H1 (cell line): ENCODE measurements around the gene OTOP3. TPM values are rescaled to one million over a fixed set of nuclear protein-coding genes. Genes with fewer than 3 reads are reported as not detected.

Experiments
- CTCF ChIA-PET: fragments of 300-600 bp; sonication (Branson Sonifier 250); formaldehyde crosslinking; loops from one replicate; lab custom pipeline; 2021; ENCODE audit not compliant: partially characterized antibody; lab: Charles Lee
- POLR2A ChIA-PET: fragments of 300-600 bp; sonication (Branson Sonifier 250); formaldehyde crosslinking; loops from one replicate; lab custom pipeline; 2021; ENCODE audit warnings: inconsistent platforms; ENCODE audit not compliant: partially characterized antibody; lab: Charles Lee
- DNase-seq, 2 experiments: peaks; one replicate each; pipeline versions ENCODE4 v3.0.0 to v3.0.0-alpha.2; 2010 to 2022; ENCODE audit warnings: low spot score in 2 of 2, low read depth in 1 of 2, mixed read lengths in 1 of 2
- FAIRE-seq: peaks from 2 replicates; lab custom pipeline; 2011; peaks lifted over from hg19 to GRCh38; lab: Jason Lieb, UNC
- H2AFZ ChIP-seq: 2 replicates; pipeline ENCODE4 v1.8.1; 2012; ENCODE audit warnings: low read length, inconsistent platforms
- H2AK5ac ChIP-seq: 2 replicates; pipeline ENCODE4 v1.6.1; 2013; ENCODE audit warnings: low read depth, low read length
- H2BK120ac ChIP-seq: replicated peaks from 2 replicates; pipeline ENCODE3; 2013; ENCODE audit warnings: low read depth, low read length, inconsistent platforms
- H2BK12ac ChIP-seq: 2 replicates; pipeline ENCODE4 v1.6.1; 2013; ENCODE audit warnings: low read depth, low read length
- H2BK15ac ChIP-seq: 2 replicates; pipeline ENCODE4 v1.6.1; 2013; ENCODE audit warnings: low read length
- H2BK20ac ChIP-seq: 2 replicates; pipeline ENCODE4 v1.6.1; 2013; ENCODE audit warnings: low read length
- H2BK5ac ChIP-seq: 2 replicates; pipeline ENCODE4 v1.6.1; 2013; ENCODE audit warnings: low read depth, low read length
- H3K14ac ChIP-seq: 2 replicates; pipeline ENCODE4 v1.6.1; 2013; ENCODE audit warnings: inconsistent platforms; ENCODE audit not compliant: insufficient read length
- H3K18ac ChIP-seq: 2 replicates; pipeline ENCODE4 v1.6.1; 2013; ENCODE audit warnings: low read length; ENCODE audit errors: extremely low read depth
- H3K23ac ChIP-seq: 2 replicates; pipeline ENCODE4 v1.6.1; 2013; ENCODE audit warnings: inconsistent platforms; ENCODE audit not compliant: insufficient read length
- H3K23me2 ChIP-seq: 2 replicates; pipeline ENCODE4 v1.6.1; 2013; ENCODE audit warnings: low read depth, low read length
- H3K27ac ChIP-seq: 2 replicates; pipeline ENCODE4 v1.6.1; 2011; ENCODE audit warnings: low read depth, low read length, inconsistent platforms
- H3K27me3 ChIP-seq, 4 experiments: replicated peaks in 1 of 4; 1 replicate in 1 of 4; 2 replicates in 3 of 4; pipeline versions ENCODE4 v1.6.1 to v1.8.1; 2011 to 2013; ENCODE audit warnings: low read length in 3 of 4, mild to moderate bottlenecking in 3 of 4, inconsistent platforms in 2 of 4, mixed read lengths in 2 of 4, moderate library complexity in 1 of 4; ENCODE audit not compliant: control insufficient read depth in 3 of 4, insufficient read depth in 3 of 4; ENCODE audit errors: extremely low read depth in 1 of 4
- H3K36me3 ChIP-seq, 4 experiments: 2 replicates each; pipeline versions ENCODE4 v1.6.1 to v1.8.1; 2011 to 2013; ENCODE audit warnings: mild to moderate bottlenecking in 4 of 4, low read length in 3 of 4, moderate library complexity in 2 of 4, control low read depth in 1 of 4, inconsistent platforms in 1 of 4; ENCODE audit not compliant: insufficient read depth in 4 of 4, control insufficient read depth in 2 of 4
- H3K4ac ChIP-seq: replicated peaks from 2 replicates; pipeline ENCODE3; 2013; ENCODE audit warnings: low read length, low read depth, mixed read lengths, inconsistent platforms; ENCODE audit not compliant: insufficient read length
- H3K4me1 ChIP-seq, 4 experiments: replicated peaks in 1 of 4; 1 replicate in 1 of 4; 2 replicates in 3 of 4; pipeline versions ENCODE4 v1.6.1 to v1.8.1; 2011 to 2013; ENCODE audit warnings: low read length in 3 of 4, inconsistent platforms in 2 of 4, mixed read lengths in 1 of 4; ENCODE audit not compliant: insufficient read depth in 4 of 4, control insufficient read depth in 3 of 4
- H3K4me2 ChIP-seq, 2 experiments: 2 replicates each; pipeline versions ENCODE4 v1.6.1 to v1.8.1; 2011 to 2013; ENCODE audit warnings: low read depth in 2 of 2, low read length in 2 of 2, control low read depth in 1 of 2, inconsistent platforms in 1 of 2, mild to moderate bottlenecking in 1 of 2; ENCODE audit not compliant: insufficient read depth in 1 of 2
- H3K4me3 ChIP-seq, 4 experiments: fragments of 200-600, 300-600 bp in 1 of 4; sonication (generic), shearing (Covaris generic), sonication (Bioruptor Twin) in 1 of 4; 2 replicates each; pipeline versions ENCODE4 v1.5.1 to v1.8.1; 2011 to 2016; ENCODE audit warnings: low read length in 4 of 4, low read depth in 3 of 4, control low read depth in 2 of 4, inconsistent platforms in 2 of 4, mild to moderate bottlenecking in 2 of 4, mixed read lengths in 1 of 4, moderate library complexity in 1 of 4; ENCODE audit not compliant: insufficient read depth in 2 of 4; ENCODE audit errors: extremely low read depth in 1 of 4
- H3K56ac ChIP-seq: replicated peaks from 2 replicates; pipeline ENCODE3; 2013; ENCODE audit warnings: low read depth, mild to moderate bottlenecking, mixed read lengths, low read length, inconsistent platforms; ENCODE audit not compliant: insufficient read length
- H3K79me1 ChIP-seq: 2 replicates; pipeline ENCODE4 v1.6.1; 2013; ENCODE audit warnings: low read depth, low read length, control low read depth
- H3K79me2 ChIP-seq, 2 experiments: 2 replicates each; pipeline versions ENCODE4 v1.6.1 to v1.8.1; 2012 to 2013; ENCODE audit warnings: low read length in 2 of 2, mild to moderate bottlenecking in 2 of 2, inconsistent platforms in 1 of 2; ENCODE audit not compliant: insufficient read depth in 2 of 2, control insufficient read depth in 1 of 2
- H3K9ac ChIP-seq, 4 experiments: replicated peaks in 1 of 4; 1 replicate in 1 of 4; 2 replicates in 3 of 4; pipeline versions ENCODE4 v1.6.1 to v1.8.1; 2011 to 2013; ENCODE audit warnings: low read depth in 3 of 4, low read length in 3 of 4, control low read depth in 2 of 4, mild to moderate bottlenecking in 2 of 4, moderate library complexity in 2 of 4, inconsistent platforms in 1 of 4; ENCODE audit errors: extremely low read depth in 1 of 4
- H3K9me3 ChIP-seq, 2 experiments: 2 replicates each; pipeline versions ENCODE4 v1.6.1 to v1.8.1; 2012 to 2013; ENCODE audit warnings: mild to moderate bottlenecking in 2 of 2, moderate library complexity in 2 of 2, control low read depth in 1 of 2, inconsistent platforms in 1 of 2, low read depth in 1 of 2, low read length in 1 of 2, mixed read lengths in 1 of 2; ENCODE audit not compliant: insufficient read depth in 2 of 2
- H4K20me1 ChIP-seq, 2 experiments: replicated peaks in 1 of 2; 2 replicates each; pipeline versions ENCODE3 to v1.8.1; 2011 to 2013; ENCODE audit warnings: inconsistent platforms in 2 of 2, low read length in 2 of 2, mild to moderate bottlenecking in 1 of 2; ENCODE audit not compliant: insufficient read depth in 2 of 2, control insufficient read depth in 1 of 2
- H4K5ac ChIP-seq: 2 replicates; pipeline ENCODE4 v1.6.1; 2013; ENCODE audit warnings: low read length, low read depth, mixed read lengths, inconsistent platforms; ENCODE audit not compliant: insufficient read length
- H4K8ac ChIP-seq: 2 replicates; pipeline ENCODE4 v1.8.0; 2013; ENCODE audit warnings: mild to moderate bottlenecking, moderate library complexity, low read length, inconsistent platforms; ENCODE audit not compliant: insufficient read depth; ENCODE audit errors: extremely low read depth
- H4K91ac ChIP-seq: replicated peaks from 2 replicates; pipeline ENCODE3; 2013; ENCODE audit warnings: low read length, mixed read lengths, inconsistent platforms; ENCODE audit not compliant: insufficient read length
- BRCA1 ChIP-seq: IDR thresholded peaks from 2 replicates; pipeline ENCODE4 v1.6.1; 2012; ENCODE audit warnings: low read depth, low read length, improper control_type of control experiment
- CHD1 ChIP-seq: IDR thresholded peaks from 2 replicates; pipeline ENCODE4 v1.6.1; 2012; ENCODE audit warnings: low read depth, low read length, improper control_type of control experiment
- E2F6 ChIP-seq: IDR thresholded peaks from 2 replicates; pipeline ENCODE4 v1.6.1; 2012; ENCODE audit warnings: inconsistent platforms
- EP300 ChIP-seq, 2 experiments: IDR thresholded peaks; 1 replicate in 1 of 2; 2 replicates in 1 of 2; pipeline ENCODE4 v1.6.1; 2011 to 2012; ENCODE audit warnings: low read depth in 2 of 2, low read length in 2 of 2, mild to moderate bottlenecking in 2 of 2, borderline replicate concordance in 1 of 2, inconsistent platforms in 1 of 2, moderate library complexity in 1 of 2
- NRF1 ChIP-seq: IDR thresholded peaks from 2 replicates; pipeline ENCODE4 v1.6.1; 2011; ENCODE audit warnings: mild to moderate bottlenecking, low read depth, low read length, improper control_type of control experiment
- TAF7 ChIP-seq: optimal IDR thresholded peaks from 2 replicates; pipeline ENCODE3; 2011; ENCODE audit warnings: low read depth, mild to moderate bottlenecking, inconsistent platforms, low read length, moderate library complexity, borderline replicate concordance
- TBP ChIP-seq: IDR thresholded peaks from 2 replicates; pipeline ENCODE4 v1.6.1; 2011; ENCODE audit warnings: low read depth, low read length, improper control_type of control experiment
- ZNF274 ChIP-seq: IDR thresholded peaks from 2 replicates; pipeline ENCODE4 v1.7.0; 2012; ENCODE audit warnings: low read length, borderline replicate concordance; ENCODE audit errors: extremely low read depth
- WGBS, 2 experiments: shearing (Covaris generic) in 1 of 2; methylation state at CpG; one replicate each; pipeline versions ENCODE4 v1.1.6 to v1.1.7; 2013 to 2015; ENCODE audit warnings: low lambda C conversion rate in 2 of 2, mixed read lengths in 2 of 2, inconsistent platforms in 1 of 2, low coverage in 1 of 2, missing lambda C conversion rate in 1 of 2; ENCODE audit not compliant: insufficient replicate concordance in 2 of 2, insufficient coverage in 1 of 2, insufficient read length in 1 of 2; ENCODE audit errors: extremely low coverage in 1 of 2, missing lambda C conversion rate in 1 of 2; 5-methylcytosine and 5-hydroxymethylcytosine counted together
- polyA plus RNA-seq, 7 experiments: library from polyadenylated mRNA; depleted of rRNA in 3 of 7; stranded (reverse) in 5 of 7; unstranded in 2 of 7; fragments of >200 nt in 5 of 7; fragments of 200-250 nt in 2 of 7; gene quantifications; 1 replicate in 5 of 7; 2 replicates in 1 of 7; 4 replicates in 1 of 7; pipeline versions ENCODE4 v1.2.1 to v1.2.3, GENCODE V29; 2011 to 2013; ENCODE audit warnings: missing spikeins in 2 of 7, mixed read lengths in 2 of 7
- total RNA-seq: library from RNA; stranded (reverse); fragmentation: NEBNext Ultra II Directional; extraction: Animal tissue kit (Norgen Biotek cat#: 25700); gene quantifications from 2 replicates; pipeline ENCODE4 v1.2.1, GENCODE V29; 2021

The OTOP3 gene
- total and polyA plus RNA-seq, 2 of the 8 experiments (the other 6 are each of a cell fraction or from before 2014, with no cell fraction given) = 0.05 TPM; not detected in 1

- H3K23ac ChIP-seq = no peak overlapping the region
- no peak overlapping the region for H4K91ac ChIP-seq
- H3K4me3 ChIP-seq = no peak overlapping the region
- peaks cover 0 to 2% of the 10 kb centered on the region in 2 experiments for H4K20me1 ChIP-seq
- ChIA-PET POLR2A (interaction anchor here (0.6 to 1.2 kb wide), 2 partner anchors 34 to 291 kb away, joined by 3 read pairs; no protein-coding TSS in a partner anchor), CTCF (interaction anchor here (2.6 to 49.9 kb wide), 5 partner anchors 3 to 164 kb away, joined by 13 to 1072 read pairs (median 345); partner anchors contain the start of genes MRPL58, OTOP2, OTOP3 and USH1G)
- H3K27me3 ChIP-seq = peaks cover 0 to 5% (median 4%) of the 10 kb centered on the region in 4 experiments; a peak in 3 of 7 replicates
- no peak overlapping the region for H2AFZ ChIP-seq
- no peak overlapping the region for H2BK15ac ChIP-seq
- no peak overlapping the region for H2BK20ac ChIP-seq
- H3K14ac ChIP-seq = no peak overlapping the region
- no peak overlapping the region for H3K4me2 ChIP-seq
- no peak overlapping the region for H3K27ac ChIP-seq
- H4K8ac ChIP-seq = no peak overlapping the region
- no peak overlapping the region for H2BK12ac ChIP-seq
- DNase-seq = no peak
- H3K56ac ChIP-seq = no peak overlapping the region
- 72% methylated on average over 13 of the region's 13 CpGs; no CpG with 5 or more reads in 1 of the 2 experiments for WGBS, 2 experiments
- no peaks in the 10 kb centered on the region; the same call in 1 of the 2 replicates for H3K79me1 ChIP-seq
- no peaks in the 10 kb centered on the region for H3K79me2 ChIP-seq
- FAIRE-seq = no peak
- no peak overlapping the region for H3K4ac ChIP-seq
- peaks cover 0 to 5% (median 2%) of the 10 kb centered on the region in 4 experiments; a peak in 4 of 7 replicates for H3K4me1 ChIP-seq
- H2AK5ac ChIP-seq = no peak overlapping the region
- no peak overlapping the region for H3K18ac ChIP-seq
- H3K23me2 ChIP-seq = no peaks in the 10 kb centered on the region
- no peak overlapping the region for H2BK120ac ChIP-seq
- H3K9ac ChIP-seq = no peak overlapping the region
- no peaks in the 10 kb centered on the region for H3K9me3 ChIP-seq
- H4K5ac ChIP-seq = no peak overlapping the region
- no peak overlapping the region for H2BK5ac ChIP-seq
- H3K36me3 ChIP-seq = no peaks in the 10 kb centered on the region
- TF ChIP-seq BRCA1 (no peak), NRF1 (no peak), CHD1 (no peak), ZNF274 (no peak), TAF7 (no peak), EP300 (IDR thresholded peaks at IDR 0.05; ENCODE audit: borderline replicate concordance in 1 of 2, low read depth in 2 of 2, low read length in 2 of 2) (no peak), TBP (no peak), E2F6 (no peak)
Observed at GRCh38 chr17:74954665-74955421, 19.1 kb downstream of the OTOP3 start.
